LHCN-M2 (cell line): Measurements from ENCODE around the gene C1QTNF1. TPM values are rescaled to one million over a fixed set of nuclear protein-coding genes. Genes with fewer than 3 reads are reported as not detected.

Source experiments
- DNase-seq: peaks from one replicate; pipeline ENCODE4 v3.0.0-alpha.2; 2012; ENCODE audit warnings: low read depth
- total RNA-seq: library from RNA; depleted of rRNA; stranded (reverse); fragments of >200 nt; gene quantifications from 2 replicates; pipeline ENCODE4 v1.2.3, GENCODE V29; 2014

Gene C1QTNF1
- total RNA-seq, 1 experiment from 2014 or later: 6.7 TPM

GRCh38 chr17:78992542-78993212 is 31.3 kb upstream of the C1QTNF1 start:
- DNase-seq: no peak

- DNase-seq: no peak
Measured at GRCh38 chr17:78993241-78993956, 30.6 kb upstream of the C1QTNF1 start.

- DNase-seq: no peak
Measured at GRCh38 chr17:78993981-78994671, 29.8 kb upstream of the C1QTNF1 start.

GRCh38 chr17:78995022-78995760 is 28.8 kb upstream of the C1QTNF1 start:
- no peak for DNase-seq

GRCh38 chr17:78995761-78996451 is 28.1 kb upstream of the C1QTNF1 start:
- DNase-seq: no peak

- DNase-seq: no peak
Measured at GRCh38 chr17:78996781-78997201, 27.2 kb upstream of the C1QTNF1 start.

- DNase-seq: peak; percentile 50
Measured at GRCh38 chr17:78997231-78997741, 26.7 kb upstream of the C1QTNF1 start.

GRCh38 chr17:78997881-78998280 is 26.1 kb upstream of the C1QTNF1 start:
- no peak for DNase-seq

- DNase-seq: no peak
Measured at GRCh38 chr17:78998311-78999055, 25.5 kb upstream of the C1QTNF1 start.

GRCh38 chr17:78999056-78999768 is 24.8 kb upstream of the C1QTNF1 start:
- no peak for DNase-seq

- DNase-seq: no peak
Measured at GRCh38 chr17:78999947-79000395, 24.0 kb upstream of the C1QTNF1 start.

- DNase-seq: no peak
Measured at GRCh38 chr17:79000396-79001189, 23.4 kb upstream of the C1QTNF1 start.

GRCh38 chr17:79001190-79002020 is 22.6 kb upstream of the C1QTNF1 start:
- DNase-seq: no peak

GRCh38 chr17:79002291-79002690 is 21.7 kb upstream of the C1QTNF1 start:
- no peak for DNase-seq

GRCh38 chr17:79002796-79003593 is 21.0 kb upstream of the C1QTNF1 start:
- DNase-seq: no peak

GRCh38 chr17:79003661-79004411 is 20.1 kb upstream of the C1QTNF1 start:
- no peak for DNase-seq
